Prostate gland (tissue), 2 donors: Measurements from ENCODE around the gene OR7G1.

ENCODE experiments used
- POLR2A ChIP-seq: fragments of 450-650 bp; IDR thresholded peaks from one replicate; pipeline ENCODE4 v1.6.1; 2016; ENCODE audit warnings: antibody characterized with exemption, mild to moderate bottlenecking
- POLR2AphosphoS5 ChIP-seq: sonication (generic); formaldehyde crosslinking; IDR thresholded peaks from one replicate; pipeline ENCODE4 v1.6.1; 2017; ENCODE audit warnings: antibody characterized with exemption
- TF ChIP-seq, protein P1 (sequence below), 4 experiments: fragments of 200-600 bp in 2 of 4; fragments of 450-650 bp in 2 of 4; sonication (generic) in 2 of 4; IDR thresholded peaks; 1 replicate in 3 of 4; 2 replicates in 1 of 4; pipeline ENCODE4 v1.5.1; 2016 to 2019; ENCODE audit warnings: antibody characterized with exemption in 4 of 4, mild to moderate bottlenecking in 2 of 4, moderate library complexity in 2 of 4

DNA sequence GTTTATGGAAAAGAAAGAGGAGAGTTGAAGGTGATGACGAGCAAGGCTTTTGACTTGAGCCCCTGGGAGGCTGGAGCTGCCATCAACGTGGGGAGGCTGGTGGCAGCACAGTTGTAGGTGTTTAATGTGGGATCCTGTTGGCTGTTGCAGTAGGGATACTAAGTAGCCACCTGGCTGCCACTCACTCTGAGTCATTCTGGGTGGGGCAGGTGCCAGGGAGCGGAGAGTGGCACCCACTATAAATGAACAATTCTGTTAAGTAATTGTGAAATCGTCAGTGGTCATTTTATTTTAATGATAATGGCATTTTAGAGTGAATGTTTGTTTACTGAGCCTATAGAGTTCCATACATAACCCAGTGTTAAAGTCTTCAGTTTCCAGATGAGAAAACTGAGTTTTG lies 34.4 kb upstream of the OR7G1 start:
- TF ChIP-seq POLR2A (no peak), POLR2AphosphoS5 (no peak)
- TF ChIP-seq, protein P1, sequence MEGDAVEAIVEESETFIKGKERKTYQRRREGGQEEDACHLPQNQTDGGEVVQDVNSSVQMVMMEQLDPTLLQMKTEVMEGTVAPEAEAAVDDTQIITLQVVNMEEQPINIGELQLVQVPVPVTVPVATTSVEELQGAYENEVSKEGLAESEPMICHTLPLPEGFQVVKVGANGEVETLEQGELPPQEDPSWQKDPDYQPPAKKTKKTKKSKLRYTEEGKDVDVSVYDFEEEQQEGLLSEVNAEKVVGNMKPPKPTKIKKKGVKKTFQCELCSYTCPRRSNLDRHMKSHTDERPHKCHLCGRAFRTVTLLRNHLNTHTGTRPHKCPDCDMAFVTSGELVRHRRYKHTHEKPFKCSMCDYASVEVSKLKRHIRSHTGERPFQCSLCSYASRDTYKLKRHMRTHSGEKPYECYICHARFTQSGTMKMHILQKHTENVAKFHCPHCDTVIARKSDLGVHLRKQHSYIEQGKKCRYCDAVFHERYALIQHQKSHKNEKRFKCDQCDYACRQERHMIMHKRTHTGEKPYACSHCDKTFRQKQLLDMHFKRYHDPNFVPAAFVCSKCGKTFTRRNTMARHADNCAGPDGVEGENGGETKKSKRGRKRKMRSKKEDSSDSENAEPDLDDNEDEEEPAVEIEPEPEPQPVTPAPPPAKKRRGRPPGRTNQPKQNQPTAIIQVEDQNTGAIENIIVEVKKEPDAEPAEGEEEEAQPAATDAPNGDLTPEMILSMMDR (IDR thresholded peaks at IDR 0.05): no peak
